ENCODE measurements around the gene CSF3R.
"Not testable (repeated sequence)": the region's sequence is repeated elsewhere in the genome, so short reads cannot be mapped to it uniquely, and the experiment has no call there.

Gene CSF3R

GRCh38 chr1:36513676-36514473 lies 31.2 kb upstream of the CSF3R start:
- DNase-seq (ENCODE audit: low read depth in 4 of 4, low spot score in 1 of 4) = no peak

- DNase-seq (ENCODE audit: low read depth in 4 of 4, low spot score in 1 of 4) = no peak
Measured at GRCh38 chr1:36512842-36513241, 30.1 kb upstream of the CSF3R start.

GRCh38 chr1:36511804-36512798 lies 29.4 kb upstream of the CSF3R start:
- no peak for DNase-seq (ENCODE audit: low read depth in 4 of 4, low spot score in 1 of 4)

DNA sequence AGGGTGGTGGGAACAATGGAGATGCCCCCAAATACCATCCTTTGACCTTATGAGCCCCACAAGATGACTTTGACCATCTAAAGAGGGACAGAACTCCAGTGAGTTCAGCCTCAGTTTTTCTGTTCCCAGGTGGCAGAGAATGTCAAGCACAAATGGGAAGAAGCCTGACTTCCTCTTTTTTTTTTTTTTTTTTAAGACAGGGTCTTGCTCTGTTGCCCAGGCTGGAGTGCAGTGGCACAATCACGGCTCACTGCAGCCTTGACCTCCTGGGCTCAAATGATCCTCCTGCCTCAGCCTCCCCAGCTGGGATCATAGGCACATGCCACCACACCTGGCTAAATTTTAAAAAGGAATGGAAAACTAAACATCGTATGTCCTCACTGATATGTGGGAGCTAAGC lies 28.5 kb upstream of the CSF3R start:
- not testable (repeated sequence) for DNase-seq (ENCODE audit: low read depth in 4 of 4, low spot score in 1 of 4)

- DNase-seq (ENCODE audit: low read depth in 4 of 4, low spot score in 1 of 4) = no peak
Measured at GRCh38 chr1:36510418-36510817, 27.7 kb upstream of the CSF3R start.

DNA sequence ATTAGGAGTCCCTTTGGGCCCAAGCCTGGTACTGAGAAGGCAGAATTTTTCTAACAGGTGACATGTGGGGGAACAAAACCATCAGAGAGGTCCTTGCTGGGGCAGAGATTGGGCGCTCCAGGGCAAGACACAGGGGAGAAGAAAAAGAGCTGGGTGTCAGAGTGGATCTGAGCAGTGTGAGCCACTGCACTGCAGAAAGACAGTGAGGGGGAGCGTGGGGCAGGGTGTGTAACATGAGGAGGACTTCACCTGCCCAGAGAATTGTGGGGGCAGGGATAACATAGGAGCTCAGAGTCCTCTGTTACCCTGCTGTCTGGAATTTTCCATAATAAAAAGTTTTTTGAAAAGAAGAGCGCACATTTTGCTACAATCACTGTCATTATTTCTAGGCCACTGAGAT lies 25.5 kb upstream of the CSF3R start:
- no peak for DNase-seq (ENCODE audit: low read depth in 4 of 4, low spot score in 1 of 4)

DNA sequence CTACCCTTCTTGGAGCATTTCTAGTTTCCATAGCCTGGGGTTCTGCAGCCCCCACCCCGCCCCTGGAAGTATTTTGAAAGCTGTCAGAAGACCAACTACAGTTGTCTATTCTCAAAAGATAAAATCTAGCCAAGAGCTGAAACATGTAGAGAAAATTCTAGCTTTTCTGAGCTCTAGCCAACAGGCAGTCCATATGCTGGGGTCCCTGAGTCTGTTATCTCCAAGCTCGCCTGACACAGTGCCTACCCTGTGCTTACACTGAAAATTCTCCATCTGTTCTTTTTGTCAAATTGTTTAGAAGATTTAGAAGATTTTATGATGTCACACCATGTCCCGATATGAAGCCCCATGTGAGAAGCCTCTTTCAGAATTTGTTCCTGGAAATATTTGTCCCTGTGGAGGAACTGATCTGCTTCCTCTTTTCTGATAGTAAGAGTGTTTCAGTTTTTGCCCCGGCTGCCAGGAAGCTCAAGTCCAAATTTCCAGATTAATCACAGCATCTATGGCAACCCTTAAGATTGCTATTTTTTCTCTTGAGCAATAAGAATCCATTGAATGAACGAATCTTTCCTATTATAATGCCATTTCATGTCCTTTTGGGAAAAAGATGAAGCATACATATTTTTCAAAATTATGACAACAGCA lies 23.7 kb upstream of the CSF3R start:
- DNase-seq (ENCODE audit: low read depth in 4 of 4, low spot score in 1 of 4) = no peak

GRCh38 chr1:36503733-36504132 lies 21.0 kb upstream of the CSF3R start:
- no peak for DNase-seq (ENCODE audit: low read depth in 4 of 4, low spot score in 1 of 4)

DNA sequence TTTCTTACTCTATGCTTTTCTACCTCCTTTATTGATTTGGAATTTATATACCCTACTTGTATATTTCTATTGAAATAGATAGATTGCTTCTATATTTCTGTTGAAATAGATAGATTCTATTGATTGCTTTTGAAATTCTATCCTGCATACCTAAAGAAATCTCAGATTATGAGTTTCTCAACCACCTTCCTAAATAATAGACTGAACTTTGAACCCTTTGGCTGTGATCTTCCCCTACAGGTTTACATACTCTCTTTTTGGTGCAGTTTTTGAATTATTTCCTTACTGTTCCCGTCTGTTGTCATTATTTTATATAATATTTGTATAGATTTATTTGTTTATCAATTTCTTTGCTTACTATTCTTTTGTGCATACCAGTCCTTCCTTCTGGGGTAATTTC lies 20.4 kb upstream of the CSF3R start:
- no peak for DNase-seq (ENCODE audit: low read depth in 4 of 4, low spot score in 1 of 4)

- no peak for DNase-seq (ENCODE audit: low read depth in 4 of 4, low spot score in 1 of 4)
Measured at GRCh38 chr1:36502616-36503015, 19.9 kb upstream of the CSF3R start.

GRCh38 chr1:36501911-36502310 lies 19.2 kb upstream of the CSF3R start:
- DNase-seq (ENCODE audit: low read depth in 4 of 4, low spot score in 1 of 4) = not testable (repeated sequence)

GRCh38 chr1:36497207-36497606 lies 14.5 kb upstream of the CSF3R start:
- no peak for DNase-seq (ENCODE audit: low read depth in 4 of 4, low spot score in 1 of 4)

DNA sequence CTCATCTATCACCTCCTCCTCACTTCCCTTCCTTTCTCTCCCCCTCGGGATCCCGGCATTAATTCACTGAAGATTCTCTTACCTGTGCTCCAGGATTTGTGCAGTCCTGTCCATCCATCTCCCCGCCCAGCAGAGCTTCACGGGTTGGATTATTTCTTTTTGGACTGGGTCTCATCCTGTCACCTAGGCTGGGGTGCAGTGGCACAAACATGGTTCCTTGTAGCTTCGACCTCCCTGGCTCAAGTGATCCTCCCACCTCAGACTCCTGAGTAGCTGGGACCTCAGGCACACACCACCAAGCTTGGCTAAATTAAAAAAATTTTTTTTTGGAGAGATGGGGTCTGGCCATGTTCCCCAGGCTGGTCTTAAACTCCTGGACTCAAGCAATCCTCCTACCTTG lies 12.3 kb upstream of the CSF3R start:
- no peak for DNase-seq (ENCODE audit: low read depth in 4 of 4, low spot score in 1 of 4)

GRCh38 chr1:36493524-36493923 lies 10.8 kb upstream of the CSF3R start:
- no peak for DNase-seq (ENCODE audit: low read depth in 4 of 4, low spot score in 1 of 4)

DNA sequence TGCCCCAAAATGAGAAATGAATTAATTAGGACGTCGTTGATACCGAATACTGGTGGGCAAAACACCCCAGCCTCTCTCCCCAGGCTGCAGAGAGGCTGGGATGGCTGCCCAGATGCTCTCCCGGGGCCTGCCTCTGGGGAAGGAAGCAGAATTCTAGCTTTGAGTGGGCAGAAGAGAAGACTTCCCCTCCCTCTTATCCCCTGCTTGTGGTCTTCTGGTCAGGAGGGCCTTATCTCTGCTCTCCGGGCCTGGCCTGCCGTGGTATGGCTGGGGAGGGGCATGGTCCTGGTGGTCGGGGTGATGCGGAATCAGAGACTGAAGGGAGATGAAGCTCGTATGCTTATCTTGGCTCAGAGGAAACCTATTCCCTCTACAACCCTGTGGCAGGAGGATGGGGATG lies 9.8 kb upstream of the CSF3R start:
- DNase-seq (ENCODE audit: low read depth in 4 of 4, low spot score in 1 of 4) = no peak

DNA sequence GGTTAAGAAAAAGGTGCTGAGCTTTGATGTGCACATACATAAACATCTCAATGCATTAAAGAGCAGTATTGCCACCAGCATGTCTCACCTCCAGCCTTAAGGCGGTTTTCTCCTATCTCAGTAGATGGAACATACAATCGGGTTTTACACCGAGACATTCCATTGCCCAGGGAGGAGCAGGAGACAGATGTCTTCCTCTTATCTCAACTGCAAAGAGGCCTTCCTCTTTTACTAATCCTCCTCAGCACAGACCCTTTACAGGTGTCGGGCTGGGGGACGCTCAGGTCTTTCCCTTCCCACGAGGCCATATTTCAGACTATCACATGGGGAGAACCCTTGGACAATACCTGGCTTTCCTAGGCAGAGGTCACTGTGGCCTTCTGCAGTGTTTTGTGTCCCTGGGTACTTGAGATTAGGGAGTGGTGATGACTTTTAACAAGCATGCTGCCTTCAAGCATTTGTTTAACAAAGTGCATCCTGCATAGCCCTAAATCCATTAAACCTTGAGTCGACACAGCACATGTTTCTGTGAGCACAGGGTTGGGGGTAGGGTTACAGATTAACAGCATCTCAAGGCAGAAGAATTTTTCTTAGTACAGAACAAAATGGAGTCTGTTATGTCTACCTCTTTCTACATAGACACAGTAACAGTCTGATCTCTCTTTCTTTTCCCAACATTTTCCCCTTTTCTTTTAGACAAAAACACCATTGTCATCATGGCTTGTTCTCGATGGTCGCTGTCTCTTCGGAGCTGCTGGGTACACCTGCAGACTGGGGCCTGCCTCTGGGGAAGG lies 6.7 kb upstream of the CSF3R start:
- not testable (repeated sequence) for DNase-seq (ENCODE audit: low read depth in 4 of 4, low spot score in 1 of 4)

DNA sequence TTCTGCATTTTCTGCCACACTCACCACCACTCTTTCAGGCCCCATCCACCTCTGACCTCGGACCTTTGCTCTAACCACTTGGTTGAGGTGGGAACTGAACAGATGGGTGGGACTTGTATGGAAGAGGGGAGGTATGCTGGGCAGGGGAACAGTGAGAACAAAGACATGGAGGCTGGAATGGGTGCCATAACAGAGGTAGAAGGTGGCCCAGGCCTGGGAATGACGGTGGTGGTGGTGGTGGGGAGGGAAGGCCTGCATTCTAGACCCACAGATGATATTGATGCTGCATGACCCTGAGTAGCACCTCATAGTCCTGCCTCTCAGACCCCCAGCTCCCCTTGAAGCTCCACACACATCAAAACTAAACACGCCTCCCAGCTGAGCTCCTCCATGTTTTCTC lies 5.2 kb upstream of the CSF3R start:
- DNase-seq (ENCODE audit: low read depth in 4 of 4, low spot score in 1 of 4) = no peak

- DNase-seq (ENCODE audit: low read depth in 4 of 4, low spot score in 1 of 4) = not testable (repeated sequence)
Measured at GRCh38 chr1:36487336-36487725, 4.6 kb upstream of the CSF3R start.

GRCh38 chr1:36486439-36487335 lies 4.0 kb upstream of the CSF3R start:
- DNase-seq (ENCODE audit: low read depth in 4 of 4, low spot score in 1 of 4) = no peak

GRCh38 chr1:36486093-36486438 lies 3.4 kb upstream of the CSF3R start:
- no peak for DNase-seq (ENCODE audit: low read depth in 4 of 4, low spot score in 1 of 4)

Data from stimulated activated CD4-positive, alpha-beta T cell treated with anti-CD3 and anti-CD28 coated beads, Interleukin-1b, Interleukin-23, amount 100 ng/mL, for 24 hours (primary cell).